ENCODE results near the gene ZNF32. TPM values are rescaled to one million over a fixed set of nuclear protein-coding genes. Genes with fewer than 3 reads are reported as not detected.
"Not testable (repeated sequence)": the region's sequence is repeated elsewhere in the genome, so short reads cannot be mapped to it uniquely, and the experiment has no call there.

Gene ZNF32
- total and polyA plus RNA-seq, 2 donors (not counting 1 experiment from before 2014, with no cell fraction given) = 29.0 to 29.6 TPM

- Mint-ChIP-seq H3K4me3 (no peak overlapping the region), H3K4me1 (peaks cover 13% of the 10 kb centered on the region), H3K9me3 (ENCODE audit: insufficient read depth) (peaks cover 13% of the 10 kb centered on the region), H3K27me3 (no peaks in the 10 kb centered on the region), H3K27ac (no peak overlapping the region)
- H3K9me3 ChIP-seq (ENCODE audit: control extremely low read depth in 1 of 3, control insufficient read depth in 2 of 3, insufficient read depth in 1 of 3, low read length in 2 of 3) = peaks cover 4 to 46% (median 31%) of the 10 kb centered on the region in 3 donors
- CTCF ChIA-PET = interaction anchor here (0.5 kb wide), 1 partner anchor 184 kb away, joined by 3 read pairs; no protein-coding TSS in a partner anchor
- no peaks in the 10 kb centered on the region for H4K20me1 ChIP-seq (ENCODE audit: control insufficient read depth, insufficient read depth, low read length, poor library complexity, severe bottlenecking)
- no peak overlapping the region for H3K27ac ChIP-seq (ENCODE audit: low read length in 2 of 2)
- intact Hi-C loops (cut with micrococcal nuclease) = loop anchor here (10.0 kb wide), 1 partner anchor 1361 kb away; the partner anchor contains the start of gene ZNF22
- POLR2A ChIA-PET = no interaction called here
- 99% methylated on average over 8 of the region's 8 CpGs for WGBS (ENCODE audit: insufficient coverage)
- H2AFZ ChIP-seq (ENCODE audit: insufficient read depth, low read depth, low read length, poor library complexity, severe bottlenecking) = no peak overlapping the region
- peaks cover 10 to 25% of the 10 kb centered on the region in 2 experiments for H3K36me3 ChIP-seq (replicated peaks in 1 of 2; ENCODE audit: control extremely low read depth in 1 of 2, control insufficient read depth in 1 of 2, extremely low read depth in 1 of 2, insufficient read depth in 2 of 2, low read length in 1 of 2)
- TF ChIP-seq EZH2 (IDR thresholded peaks at IDR 0.05; ENCODE audit: borderline replicate concordance, insufficient read depth, low read depth, low read length, poor library complexity, severe bottlenecking) (no peak), CTCF (IDR thresholded peaks at IDR 0.05) (no peak)
- H3K79me2 ChIP-seq (ENCODE audit: control insufficient read depth, insufficient read depth, low read length) = peaks cover 12% of the 10 kb centered on the region
- no peak for ATAC-seq (ENCODE audit: low read depth)
- no peak overlapping the region for H3K4me2 ChIP-seq (replicated peaks; ENCODE audit: low read depth, low read length, poor library complexity, severe bottlenecking)
- no peak overlapping the region for H3K9ac ChIP-seq (ENCODE audit: low read length)
- H3K4me1 ChIP-seq (ENCODE audit: control insufficient read depth in 2 of 2, insufficient read depth in 2 of 2, low read length in 2 of 2) = peaks cover 7 to 12% of the 10 kb centered on the region in 2 donors
- H3K27me3 ChIP-seq (replicated peaks in 1 of 4; ENCODE audit: control extremely low read depth in 1 of 4, control insufficient read depth in 3 of 4, insufficient read depth in 4 of 4, low read length in 3 of 4) = no peaks in the 10 kb centered on the region
- DNase-seq = no peak
- H3K4me3 ChIP-seq (ENCODE audit: control extremely low read depth in 1 of 5, extremely low read depth in 1 of 5, insufficient read depth in 1 of 5, low read depth in 2 of 5, low read length in 4 of 5) = no peak overlapping the region
Measured at GRCh38 chr10:43644252-43644651, 4.4 kb downstream of the ZNF32 start.

GRCh38 chr10:43640603-43641002 is 8.1 kb downstream of the ZNF32 start:
- peaks cover 8 to 45% (median 27%) of the 10 kb centered on the region in 3 donors for H3K9me3 ChIP-seq (ENCODE audit: control extremely low read depth in 1 of 3, control insufficient read depth in 2 of 3, insufficient read depth in 1 of 3, low read length in 2 of 3)
- no peak overlapping the region for H3K4me2 ChIP-seq (replicated peaks; ENCODE audit: low read depth, low read length, poor library complexity, severe bottlenecking)
- intact Hi-C loops (cut with micrococcal nuclease) = loop anchor here (10.0 kb wide), 1 partner anchor 1364 kb away; the partner anchor contains the start of gene ZNF22
- peaks cover 10 to 20% of the 10 kb centered on the region in 2 experiments for H3K36me3 ChIP-seq (replicated peaks in 1 of 2; ENCODE audit: control extremely low read depth in 1 of 2, control insufficient read depth in 1 of 2, extremely low read depth in 1 of 2, insufficient read depth in 2 of 2, low read length in 1 of 2)
- no peaks in the 10 kb centered on the region for H3K27me3 ChIP-seq (replicated peaks in 1 of 4; ENCODE audit: control extremely low read depth in 1 of 4, control insufficient read depth in 3 of 4, insufficient read depth in 4 of 4, low read length in 3 of 4)
- no peaks in the 10 kb centered on the region for H3K79me2 ChIP-seq (ENCODE audit: control insufficient read depth, insufficient read depth, low read length)
- TF ChIP-seq EZH2 (IDR thresholded peaks at IDR 0.05; ENCODE audit: borderline replicate concordance, insufficient read depth, low read depth, low read length, poor library complexity, severe bottlenecking) (no peak), CTCF (IDR thresholded peaks at IDR 0.05) (no peak)
- no peak overlapping the region for H3K9ac ChIP-seq (ENCODE audit: low read length)
- DNase-seq (no peak), ATAC-seq (ENCODE audit: low read depth) (no peak)
- H3K27ac Mint-ChIP-seq = no peak overlapping the region
- H3K4me1 ChIP-seq (ENCODE audit: control insufficient read depth in 2 of 2, insufficient read depth in 2 of 2, low read length in 2 of 2) = no peaks in the 10 kb centered on the region
- no peak overlapping the region for H3K4me3 ChIP-seq (ENCODE audit: control extremely low read depth in 1 of 5, extremely low read depth in 1 of 5, insufficient read depth in 1 of 5, low read depth in 2 of 5, low read length in 4 of 5)
- H2AFZ ChIP-seq (ENCODE audit: insufficient read depth, low read depth, low read length, poor library complexity, severe bottlenecking) = no peak overlapping the region
- no peaks in the 10 kb centered on the region for H3K27me3 Mint-ChIP-seq
- peaks cover 25% of the 10 kb centered on the region for H3K9me3 Mint-ChIP-seq (ENCODE audit: insufficient read depth)
- no peaks in the 10 kb centered on the region for H4K20me1 ChIP-seq (ENCODE audit: control insufficient read depth, insufficient read depth, low read length, poor library complexity, severe bottlenecking)
- no peak overlapping the region for H3K4me3 Mint-ChIP-seq
- CTCF ChIA-PET = interaction anchor here (1.5 kb wide), 1 partner anchor 9 kb away, joined by 3 read pairs; no protein-coding TSS in a partner anchor
- no peaks in the 10 kb centered on the region for H3K4me1 Mint-ChIP-seq
- POLR2A ChIA-PET = interaction anchor here (0.6 kb wide), 1 partner anchor 15 kb away, joined by 3 read pairs; no protein-coding TSS in a partner anchor
- no peak overlapping the region for H3K27ac ChIP-seq (ENCODE audit: low read length in 2 of 2)

- H3K9ac ChIP-seq (ENCODE audit: low read length); H3K4me2 ChIP-seq (replicated peaks; ENCODE audit: low read depth, low read length, poor library complexity, severe bottlenecking); H3K4me3 Mint-ChIP-seq; H3K4me1 Mint-ChIP-seq; H3K27me3 ChIP-seq (replicated peaks in 1 of 4; ENCODE audit: control extremely low read depth in 1 of 4, control insufficient read depth in 3 of 4, insufficient read depth in 4 of 4, low read length in 3 of 4); H3K9me3 ChIP-seq (ENCODE audit: control extremely low read depth in 1 of 3, control insufficient read depth in 2 of 3, insufficient read depth in 1 of 3, low read length in 2 of 3); H4K20me1 ChIP-seq (ENCODE audit: control insufficient read depth, insufficient read depth, low read length, poor library complexity, severe bottlenecking); H2AFZ ChIP-seq (ENCODE audit: insufficient read depth, low read depth, low read length, poor library complexity, severe bottlenecking); H3K4me1 ChIP-seq (ENCODE audit: control insufficient read depth in 2 of 2, insufficient read depth in 2 of 2, low read length in 2 of 2); H3K27ac ChIP-seq (ENCODE audit: low read length in 2 of 2); DNase-seq; CTCF ChIA-PET; POLR2A ChIA-PET; H3K27me3 Mint-ChIP-seq; H3K36me3 ChIP-seq (replicated peaks in 1 of 2; ENCODE audit: control extremely low read depth in 1 of 2, control insufficient read depth in 1 of 2, extremely low read depth in 1 of 2, insufficient read depth in 2 of 2, low read length in 1 of 2); H3K27ac Mint-ChIP-seq; ATAC-seq (ENCODE audit: low read depth); intact Hi-C loops (cut with micrococcal nuclease); H3K79me2 ChIP-seq (ENCODE audit: control insufficient read depth, insufficient read depth, low read length); H3K4me3 ChIP-seq (ENCODE audit: control extremely low read depth in 1 of 5, extremely low read depth in 1 of 5, insufficient read depth in 1 of 5, low read depth in 2 of 5, low read length in 4 of 5): not testable (repeated sequence)
- H3K9me3 Mint-ChIP-seq (ENCODE audit: insufficient read depth) = peaks cover 17% of the 10 kb centered on the region
- WGBS (ENCODE audit: insufficient coverage) = no CpG with 5 or more reads among the region's 1 CpG
Measured at GRCh38 chr10:43635816-43636215, 12.9 kb downstream of the ZNF32 start.

Measured in B cell (primary cell).